ENCODE results near the gene JPH2.
A peak's percentile ranks its signal among the peaks of the same experiment; 100 is the strongest.
"Not testable (repeated sequence)": the region's sequence is repeated elsewhere in the genome, so short reads cannot be mapped to it uniquely, and the experiment has no call there.

JPH2 gene

GRCh38 chr20:44211177-44212039, 24.4 kb upstream of the JPH2 start:
- DNase-seq, result no peak

- peak; percentile 97 for DNase-seq
Observed at GRCh38 chr20:44210406-44211176, 23.6 kb upstream of the JPH2 start, which contains the start of gene OSER1. Gene OSER1 (minus strand): TSS chr20:44210771. CDS start chr20:44206957, 3,814 bp downstream.

GRCh38 chr20:44209686-44210405, 22.9 kb upstream of the JPH2 start:
- DNase-seq, result no peak

- no peak for DNase-seq
Observed at GRCh38 chr20:44208770-44209169, 21.8 kb upstream of the JPH2 start.

GRCh38 chr20:44208165-44208564, 21.2 kb upstream of the JPH2 start:
- no peak for DNase-seq

- DNase-seq, result no peak
Observed at GRCh38 chr20:44207126-44207723, 20.2 kb upstream of the JPH2 start.

GRCh38 chr20:44206132-44206531, 19.1 kb upstream of the JPH2 start:
- DNase-seq, result no peak

- no peak for DNase-seq
Observed at GRCh38 chr20:44204832-44205215, 17.8 kb upstream of the JPH2 start.

GRCh38 chr20:44204156-44204831, 17.3 kb upstream of the JPH2 start:
- no peak for DNase-seq

- no peak for DNase-seq
Observed at GRCh38 chr20:44203161-44203560, 16.2 kb upstream of the JPH2 start.

- no peak for DNase-seq
Observed at GRCh38 chr20:44200983-44201382, 14.0 kb upstream of the JPH2 start.

GRCh38 chr20:44200371-44200770, 13.4 kb upstream of the JPH2 start:
- DNase-seq, result no peak

- no peak for DNase-seq
Observed at GRCh38 chr20:44199877-44200276, 12.9 kb upstream of the JPH2 start.

GRCh38 chr20:44198872-44199271, 11.9 kb upstream of the JPH2 start:
- no peak for DNase-seq

- no peak for DNase-seq
Observed at GRCh38 chr20:44196271-44196670, 9.3 kb upstream of the JPH2 start.

- no peak for DNase-seq
Observed at GRCh38 chr20:44195605-44196004, 8.6 kb upstream of the JPH2 start.

- DNase-seq, result no peak
Observed at GRCh38 chr20:44193801-44194200, 6.8 kb upstream of the JPH2 start.

- not testable (repeated sequence) for DNase-seq
Observed at GRCh38 chr20:44191640-44192039, 4.7 kb upstream of the JPH2 start.

GRCh38 chr20:44190197-44190852, 3.3 kb upstream of the JPH2 start:
- DNase-seq, result peak; percentile 37

GRCh38 chr20:44188752-44189151, 1.8 kb upstream of the JPH2 start:
- no peak for DNase-seq

GRCh38 chr20:44187772-44188709, 1.1 kb upstream of the JPH2 start:
- DNase-seq, result no peak

Data from activated CD8-positive, alpha-beta memory T cell treated with anti-CD3 and anti-CD28 coated beads, Interleukin-2, amount 50 U/mL, for 4 hours (primary cell).